K562 (cell line): Measurements from ENCODE around the gene LHPP. TPM values are rescaled to one million over a fixed set of nuclear protein-coding genes. Genes with fewer than 3 reads are reported as not detected.
A peak's percentile ranks its signal among the peaks of the same experiment; 100 is the strongest.

ENCODE experiments used
- BDP1 ChIP-seq: IDR thresholded peaks from 3 replicates; pipeline ENCODE4 v1.6.1; 2011; ENCODE audit not compliant: insufficient read length, insufficient read depth
- CEBPG ChIP-seq, 3 experiments: fragments of 200-800 bp in 1 of 3; sonication (Bioruptor generic) in 1 of 3; sonication (generic) in 1 of 3; formaldehyde crosslinking in 1 of 3; IDR thresholded peaks in 2 of 3; conservative IDR thresholded peaks in 1 of 3; 2 replicates each; pipeline versions ENCODE4 v1.6.1 to v1.8.0; 2016 to 2022; ENCODE audit warnings: missing compliant biosample characterization in 2 of 3, missing genetic modification characterization in 2 of 3, mild to moderate bottlenecking in 1 of 3, missing genetic modification reagents in 1 of 3
- EP300 ChIP-seq: IDR thresholded peaks from 2 replicates; pipeline ENCODE4 v1.6.1; 2012; ENCODE audit warnings: low read length, improper control_type of control experiment
- HMG20A ChIP-seq: fragments of 450-650 bp; formaldehyde crosslinking; conservative IDR thresholded peaks from 2 replicates; pipeline ENCODE4 v1.4.0; 2020; ENCODE audit warnings: mild to moderate bottlenecking, mixed read lengths
- JUNB ChIP-seq: fragments of 450-650 bp; formaldehyde crosslinking; conservative IDR thresholded peaks from 2 replicates; pipeline ENCODE4 v1.4.0; 2020; ENCODE audit warnings: mild to moderate bottlenecking
- MBD2 ChIP-seq: sonication (generic); IDR thresholded peaks from 2 replicates; pipeline ENCODE4 v1.6.1; 2016; ENCODE audit warnings: low read depth, borderline replicate concordance
- NUFIP1 ChIP-seq: fragments of 450-650 bp; IDR thresholded peaks from 2 replicates; pipeline ENCODE4 v1.6.1; 2018; ENCODE audit not compliant: partially characterized antibody
- PHTF2 ChIP-seq: fragments of 250-450 bp; sonication (Bioruptor Pico); IDR thresholded peaks from 2 replicates; pipeline ENCODE4 v1.5.0; 2021; ENCODE audit warnings: mild to moderate bottlenecking
- PRMT5 ChIP-seq: sonication (generic); formaldehyde crosslinking; IDR thresholded peaks from 2 replicates; pipeline ENCODE4 v1.5.0; 2020; ENCODE audit warnings: missing genetic modification reagents
- RBM25 ChIP-seq: fragments of 200-400 bp; formaldehyde crosslinking; IDR thresholded peaks from 2 replicates; pipeline ENCODE4 v1.6.1; 2018; ENCODE audit warnings: low read length, low read depth, moderate library complexity; ENCODE audit not compliant: severe bottlenecking
- SMARCA5 ChIP-seq: fragments of 450-650 bp; IDR thresholded peaks from 2 replicates; pipeline ENCODE4 v1.6.1; 2016
- SREBF2 ChIP-seq: sonication (generic); formaldehyde crosslinking; IDR thresholded peaks from 2 replicates; pipeline ENCODE4 v1.4.0; 2020; ENCODE audit warnings: mild to moderate bottlenecking, missing genetic modification reagents
- TAF1 ChIP-seq: IDR thresholded peaks from 2 replicates; pipeline ENCODE4 v1.6.1; 2011; ENCODE audit warnings: mild to moderate bottlenecking, low read length, moderate library complexity; ENCODE audit not compliant: insufficient read depth, control insufficient read depth, severe bottlenecking; ENCODE audit errors: extremely low read depth
- ZFP1 ChIP-seq: fragments of 450-650 bp; formaldehyde crosslinking; IDR thresholded peaks from 2 replicates; pipeline ENCODE4 v1.4.0; 2020; ENCODE audit warnings: mild to moderate bottlenecking, mixed read lengths
- ZFP91 ChIP-seq: sonication (generic); formaldehyde crosslinking; IDR thresholded peaks from 2 replicates; pipeline ENCODE4 v1.8.0; 2022; ENCODE audit warnings: mild to moderate bottlenecking, missing genetic modification reagents
- ZNF175 ChIP-seq: fragments of 200-800 bp; sonication (Bioruptor generic); IDR thresholded peaks from 2 replicates; pipeline ENCODE4 v1.6.1; 2016; ENCODE audit warnings: low read depth, mild to moderate bottlenecking, missing genetic modification characterization, missing compliant biosample characterization
- ZNF79 ChIP-seq: fragments of 250-450 bp; sonication (Bioruptor Pico); IDR thresholded peaks from 2 replicates; pipeline ENCODE4 v1.4.0; 2020; ENCODE audit warnings: low read depth, mild to moderate bottlenecking, moderate library complexity
- polyA plus RNA-seq, 8 experiments: library from polyadenylated mRNA; depleted of rRNA in 4 of 8; stranded (reverse) in 5 of 8; unstranded in 3 of 8; fragments of >200 nt; fragmentation: Nextera tagmentation in 2 of 8; fragmentation: Illumina TruSeq in 1 of 8; extraction: Ambion mirVana in 2 of 8; extraction: Trizol in 1 of 8; gene quantifications; 2 replicates each; pipeline versions ENCODE4 v1.2.1 to v1.2.3, GENCODE V29; 2011 to 2014; ENCODE audit warnings: inconsistent platforms in 1 of 8, missing spikeins in 1 of 8
- total RNA-seq, 7 experiments: library from RNA; depleted of rRNA in 6 of 7; stranded (reverse); fragments of >200 nt in 6 of 7; fragmentation: Illumina TruSeq in 2 of 7; extraction: Trizol in 2 of 7; gene quantifications; 2 replicates each; pipeline versions ENCODE4 v1.2.1 to v1.2.3, GENCODE V29; 2011 to 2021; ENCODE audit warnings: low replicate concordance in 1 of 7
- TF ChIP-seq, protein P1 (sequence below): fragments of 250-450 bp; sonication (Bioruptor Pico); IDR thresholded peaks from 2 replicates; pipeline ENCODE4 v1.4.0; 2020; ENCODE audit warnings: mild to moderate bottlenecking, moderate library complexity, borderline replicate concordance
- TF ChIP-seq, protein P2 (sequence below): fragments of 450-650 bp; IDR thresholded peaks from one replicate; pipeline ENCODE4 v1.6.1; 2018; ENCODE audit warnings: mild to moderate bottlenecking, moderate library complexity; ENCODE audit not compliant: partially characterized antibody
- TF ChIP-seq, protein P3 (sequence below): fragments of 250-450 bp; sonication (Bioruptor Pico); IDR thresholded peaks from 2 replicates; pipeline ENCODE4 v1.5.0; 2021
- TF ChIP-seq, protein P4 (sequence below): IDR thresholded peaks from 2 replicates; pipeline ENCODE4 v1.6.1; 2011; ENCODE audit not compliant: insufficient read length; ENCODE audit errors: extremely low read depth

LHPP gene
- total and polyA plus RNA-seq, 9 of the 15 experiments (the other 6 are each of a cell fraction or from before 2014, with no cell fraction given), result 0.34 to 7.4 (median 3.0) TPM

DNA sequence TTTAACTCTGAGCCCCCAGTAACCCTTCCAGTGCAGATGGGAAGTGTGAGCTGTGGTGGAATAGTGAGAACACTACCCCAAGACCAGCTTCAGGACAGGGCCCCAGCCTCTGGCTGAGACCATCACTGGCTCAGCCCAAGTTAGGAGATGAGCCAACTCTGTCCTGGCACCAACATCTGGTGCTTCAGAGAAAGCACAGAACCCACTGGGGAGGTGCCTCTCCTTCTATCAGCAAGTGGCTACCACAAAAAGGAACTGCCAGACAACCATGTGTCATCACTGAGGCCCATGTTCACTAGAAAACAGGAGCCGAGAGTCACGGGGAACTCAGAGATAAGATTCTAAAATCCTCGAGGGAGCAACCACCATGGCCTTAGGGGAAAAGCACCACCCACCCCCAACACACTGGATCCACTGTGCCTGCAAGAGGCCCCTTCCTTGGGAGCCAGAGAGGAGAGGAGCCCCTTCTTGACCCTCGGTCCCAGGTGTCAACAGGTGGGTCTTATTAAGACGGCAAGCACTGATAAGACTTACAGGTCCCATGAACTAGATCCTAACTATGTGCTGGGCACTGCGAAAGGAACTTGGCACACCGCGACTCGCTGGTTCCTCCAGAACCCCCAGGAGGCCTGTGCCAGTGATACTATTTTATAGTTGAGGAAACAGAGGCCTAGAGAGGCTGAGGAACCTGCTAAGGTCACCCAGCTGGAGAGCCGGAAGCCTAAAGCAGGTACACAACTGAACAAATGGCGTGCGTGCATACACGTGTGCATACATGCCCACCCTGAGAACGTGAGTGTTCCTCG is 179.9 kb downstream of the LHPP start (continued):
- TF ChIP-seq ZFP91 (CRISPR knock-in tag), result 0 out of 2 replicates have a peak, but pooled peaks have one; percentile 15
- no peak for TF ChIP-seq NUFIP1
- TF ChIP-seq SMARCA5, result no peak
- TF ChIP-seq HMG20A (CRISPR knock-in tag), result no peak
- TF ChIP-seq JUNB, result no peak
- TF ChIP-seq, protein P1, sequence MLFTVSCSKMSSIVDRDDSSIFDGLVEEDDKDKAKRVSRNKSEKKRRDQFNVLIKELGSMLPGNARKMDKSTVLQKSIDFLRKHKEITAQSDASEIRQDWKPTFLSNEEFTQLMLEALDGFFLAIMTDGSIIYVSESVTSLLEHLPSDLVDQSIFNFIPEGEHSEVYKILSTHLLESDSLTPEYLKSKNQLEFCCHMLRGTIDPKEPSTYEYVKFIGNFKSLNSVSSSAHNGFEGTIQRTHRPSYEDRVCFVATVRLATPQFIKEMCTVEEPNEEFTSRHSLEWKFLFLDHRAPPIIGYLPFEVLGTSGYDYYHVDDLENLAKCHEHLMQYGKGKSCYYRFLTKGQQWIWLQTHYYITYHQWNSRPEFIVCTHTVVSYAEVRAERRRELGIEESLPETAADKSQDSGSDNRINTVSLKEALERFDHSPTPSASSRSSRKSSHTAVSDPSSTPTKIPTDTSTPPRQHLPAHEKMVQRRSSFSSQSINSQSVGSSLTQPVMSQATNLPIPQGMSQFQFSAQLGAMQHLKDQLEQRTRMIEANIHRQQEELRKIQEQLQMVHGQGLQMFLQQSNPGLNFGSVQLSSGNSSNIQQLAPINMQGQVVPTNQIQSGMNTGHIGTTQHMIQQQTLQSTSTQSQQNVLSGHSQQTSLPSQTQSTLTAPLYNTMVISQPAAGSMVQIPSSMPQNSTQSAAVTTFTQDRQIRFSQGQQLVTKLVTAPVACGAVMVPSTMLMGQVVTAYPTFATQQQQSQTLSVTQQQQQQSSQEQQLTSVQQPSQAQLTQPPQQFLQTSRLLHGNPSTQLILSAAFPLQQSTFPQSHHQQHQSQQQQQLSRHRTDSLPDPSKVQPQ (CRISPR knock-in tag), result no peak
- no peak for TF ChIP-seq ZNF79 (CRISPR knock-in tag)
- TF ChIP-seq BDP1, result no peak
- TF ChIP-seq, protein P2, sequence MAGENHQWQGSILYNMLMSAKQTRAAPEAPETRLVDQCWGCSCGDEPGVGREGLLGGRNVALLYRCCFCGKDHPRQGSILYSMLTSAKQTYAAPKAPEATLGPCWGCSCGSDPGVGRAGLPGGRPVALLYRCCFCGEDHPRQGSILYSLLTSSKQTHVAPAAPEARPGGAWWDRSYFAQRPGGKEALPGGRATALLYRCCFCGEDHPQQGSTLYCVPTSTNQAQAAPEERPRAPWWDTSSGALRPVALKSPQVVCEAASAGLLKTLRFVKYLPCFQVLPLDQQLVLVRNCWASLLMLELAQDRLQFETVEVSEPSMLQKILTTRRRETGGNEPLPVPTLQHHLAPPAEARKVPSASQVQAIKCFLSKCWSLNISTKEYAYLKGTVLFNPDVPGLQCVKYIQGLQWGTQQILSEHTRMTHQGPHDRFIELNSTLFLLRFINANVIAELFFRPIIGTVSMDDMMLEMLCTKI, result no peak
- TF ChIP-seq, protein P3, sequence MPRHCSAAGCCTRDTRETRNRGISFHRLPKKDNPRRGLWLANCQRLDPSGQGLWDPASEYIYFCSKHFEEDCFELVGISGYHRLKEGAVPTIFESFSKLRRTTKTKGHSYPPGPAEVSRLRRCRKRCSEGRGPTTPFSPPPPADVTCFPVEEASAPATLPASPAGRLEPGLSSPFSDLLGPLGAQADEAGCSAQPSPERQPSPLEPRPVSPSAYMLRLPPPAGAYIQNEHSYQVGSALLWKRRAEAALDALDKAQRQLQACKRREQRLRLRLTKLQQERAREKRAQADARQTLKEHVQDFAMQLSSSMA, result no peak
- no peak for TF ChIP-seq ZFP1 (CRISPR knock-in tag)
- no peak for TF ChIP-seq RBM25
- TF ChIP-seq, protein P4, sequence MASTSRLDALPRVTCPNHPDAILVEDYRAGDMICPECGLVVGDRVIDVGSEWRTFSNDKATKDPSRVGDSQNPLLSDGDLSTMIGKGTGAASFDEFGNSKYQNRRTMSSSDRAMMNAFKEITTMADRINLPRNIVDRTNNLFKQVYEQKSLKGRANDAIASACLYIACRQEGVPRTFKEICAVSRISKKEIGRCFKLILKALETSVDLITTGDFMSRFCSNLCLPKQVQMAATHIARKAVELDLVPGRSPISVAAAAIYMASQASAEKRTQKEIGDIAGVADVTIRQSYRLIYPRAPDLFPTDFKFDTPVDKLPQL, result no peak
- peak; percentile 2; the same call in 1 of the 2 replicates for TF ChIP-seq ZNF175 (CRISPR knock-in tag)
- no peak for TF ChIP-seq SREBF2 (CRISPR knock-in tag)
- no peak for TF ChIP-seq MBD2
- no peak for TF ChIP-seq CEBPG (CRISPR knock-in tag; IDR thresholded peaks at IDR 0.05)
- TF ChIP-seq CEBPG (tag; conservative IDR thresholded peaks at IDR 0.05 in 1 of 2, IDR thresholded peaks at IDR 0.05 in 1 of 2), result no peak
- TF ChIP-seq PRMT5 (CRISPR knock-in tag), result no peak
- no peak for TF ChIP-seq TAF1
- TF ChIP-seq EP300, result peak; percentile 41
- TF ChIP-seq PHTF2 (CRISPR knock-in tag), result no peak
